HL-60/S4 treated with retinoic acid at 250 ng/mL for 4 days and 3 days (cell line): Measurements from ENCODE around the gene MAP2K7.
"Not testable (repeated sequence)": the region's sequence is repeated elsewhere in the genome, so short reads cannot be mapped to it uniquely, and the experiment has no call there.

Source experiments
- in situ Hi-C: fragments of 300-500 bp; cut with MboI; formaldehyde crosslinking; loops from 2 replicates; pipeline ENCODE4 v1.7.0; 2022; ENCODE audit warnings: low sequenced_read_pairs

Gene MAP2K7

DNA sequence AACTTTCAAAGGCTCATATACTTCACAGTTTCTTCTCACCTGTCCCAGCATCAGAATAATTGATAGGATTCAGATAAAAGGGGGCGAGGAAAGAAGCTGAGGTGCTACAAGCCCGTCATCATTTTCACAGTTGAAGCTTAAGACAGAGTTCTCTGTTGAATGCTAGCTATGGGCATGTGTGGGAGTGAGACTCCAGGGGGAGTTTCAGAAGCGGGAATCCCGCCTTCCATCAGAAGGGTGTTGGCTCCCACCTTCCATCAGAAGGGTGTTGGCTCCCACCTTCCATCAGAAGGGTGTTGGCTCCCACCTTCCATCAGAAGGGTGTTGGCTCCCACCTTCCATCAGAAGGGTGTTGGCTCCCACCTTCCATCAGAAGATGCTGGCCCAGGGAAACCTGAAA, 57.4 kb downstream of the MAP2K7 start:
- in situ Hi-C loops, result not testable (repeated sequence)

DNA sequence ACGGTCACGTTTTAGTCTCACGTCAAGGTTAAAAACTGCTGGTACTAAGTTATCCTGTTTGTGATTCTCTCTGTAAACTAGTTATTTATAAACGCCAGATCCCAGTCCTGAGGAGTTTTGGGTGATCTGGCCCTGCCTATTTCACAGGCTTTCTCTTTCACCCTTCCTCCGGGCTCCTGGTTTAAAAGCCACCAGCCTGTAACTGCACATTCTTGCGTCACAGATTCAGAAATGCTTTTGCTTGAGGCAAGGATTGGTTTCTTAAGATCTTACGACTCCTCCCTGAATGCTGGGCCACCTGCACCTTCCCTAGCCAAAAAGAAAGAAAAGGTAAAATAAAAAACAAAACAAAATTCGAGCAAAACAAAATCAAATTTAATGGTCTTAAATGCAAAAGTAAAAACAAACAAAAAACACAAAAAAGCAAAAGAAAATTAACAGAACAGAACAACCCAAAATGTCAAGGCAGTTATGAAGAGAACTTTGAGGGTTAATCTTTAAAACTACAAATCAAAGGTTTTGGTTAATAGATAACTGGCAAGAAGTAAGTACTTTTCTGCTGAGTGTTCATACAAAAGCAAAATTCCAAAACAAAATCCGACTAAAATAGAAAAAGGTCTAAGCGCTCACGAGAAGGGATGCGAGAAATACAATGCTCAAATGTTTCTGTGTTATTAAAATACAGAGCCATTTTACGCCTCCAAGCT, 58.4 kb downstream of the MAP2K7 start:
- in situ Hi-C loops, result no loop called here

DNA sequence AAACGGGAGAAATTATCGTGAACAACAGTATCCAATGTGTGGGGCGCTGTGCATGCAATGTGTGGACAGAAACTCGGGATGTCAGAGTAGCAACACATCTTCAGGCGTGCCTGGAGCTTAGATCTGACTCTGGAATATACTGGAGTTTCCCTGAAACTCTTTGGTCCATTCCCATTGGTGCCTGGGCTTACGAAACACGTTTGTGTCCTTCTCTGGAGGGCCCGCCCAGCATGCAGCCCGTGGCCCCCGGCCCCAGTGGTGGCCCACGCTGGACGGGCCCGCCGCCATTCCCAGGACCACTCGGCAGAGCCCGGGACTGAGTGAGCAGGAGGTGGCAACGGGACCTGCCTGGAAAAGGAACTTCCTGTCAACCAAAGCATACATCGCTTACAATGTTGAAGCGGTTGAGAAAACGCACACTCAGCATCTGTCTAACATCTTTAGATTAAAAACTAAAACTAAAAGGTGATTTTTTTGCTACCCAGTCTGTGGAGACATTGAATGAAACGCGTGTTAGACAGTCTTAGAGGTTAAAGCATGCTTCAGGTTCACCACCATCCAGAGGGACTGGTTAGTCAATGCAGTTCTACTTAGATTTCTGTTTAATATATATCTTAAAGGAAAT, 59.1 kb downstream of the MAP2K7 start:
- in situ Hi-C loops, result no loop called here

DNA sequence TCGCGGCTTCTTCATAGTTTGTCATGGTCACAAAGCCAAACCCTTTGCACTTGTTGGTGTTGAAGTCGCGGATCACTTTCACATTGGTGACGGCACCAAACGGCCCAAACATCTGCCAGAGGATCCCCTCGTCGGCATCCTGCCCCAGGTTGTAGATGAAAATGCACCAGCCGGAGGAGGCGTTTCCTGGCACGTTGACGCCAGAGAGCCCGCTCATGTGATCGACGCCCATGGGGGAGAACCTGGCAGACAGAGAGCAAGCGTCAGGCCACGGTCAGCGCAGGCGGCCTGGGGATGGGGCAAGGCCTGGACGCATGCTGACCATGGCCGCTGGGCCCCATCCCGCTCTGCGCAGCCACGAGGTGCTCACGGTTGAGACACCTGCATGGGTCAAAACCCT, 59.9 kb downstream of the MAP2K7 start:
- in situ Hi-C loops, result no loop called here
